Right lobe of liver (tissue), 4 donors: ENCODE measurements around the gene DEDD2.

Source experiments
- CTCF ChIP-seq, 4 donors: fragments of 200-600 bp in 3 of 4; fragments of 450-650 bp in 1 of 4; IDR thresholded peaks; one replicate each; pipeline versions ENCODE4 v1.5.1 to v1.8.0; 2016 to 2022; ENCODE audit warnings: antibody characterized with exemption in 4 of 4, mild to moderate bottlenecking in 2 of 4
- POLR2A ChIP-seq: fragments of 450-650 bp; IDR thresholded peaks from one replicate; pipeline ENCODE4 v1.6.1; 2017; ENCODE audit warnings: antibody characterized with exemption, mild to moderate bottlenecking
- donor health status: DM: no; HTN: no; CAD: no.
- donor health status: DM: no; HTN: no; CAD: no.
- donor health status: DM: no; HTN: yes; CAD: no.

- TF ChIP-seq POLR2A: no peak
- no peak for TF ChIP-seq CTCF (IDR thresholded peaks at IDR 0.05)
Measured at GRCh38 chr19:42233678-42234292, 16.3 kb upstream of the DEDD2 start.
